Activated naive CD4-positive, alpha-beta T cell treated with anti-CD3 and anti-CD28 coated beads, Interleukin-2, amount 10 ng/mL, durations not matched to agents 7 days and 5 days (primary cell): ENCODE measurements around the gene VBP1.
"Not testable (repeated sequence)": the region's sequence is repeated elsewhere in the genome, so short reads cannot be mapped to it uniquely, and the experiment has no call there.

ENCODE experiments used
- CTCF ChIA-PET: fragments of 350-600 bp; sonication (Branson Sonifier 250); formaldehyde crosslinking; loops from one replicate; lab custom pipeline; 2021; ENCODE audit warnings: antibody characterized with exemption; lab: Charles Lee
- DNase-seq: peaks from one replicate; pipeline ENCODE4 v3.0.0-alpha.2; 2020
- H3K27ac Mint-ChIP-seq: one replicate; pipeline ENCODE4 v1.8.0; 2021; ENCODE audit warnings: mild to moderate bottlenecking, moderate library complexity, mixed read lengths
- H3K27me3 Mint-ChIP-seq: one replicate; pipeline ENCODE4 v1.8.0; 2021; ENCODE audit warnings: mild to moderate bottlenecking, mixed read lengths
- H3K36me3 Mint-ChIP-seq: one replicate; pipeline ENCODE4 v1.8.0; 2021; ENCODE audit warnings: mixed read lengths
- H3K4me1 Mint-ChIP-seq: one replicate; pipeline ENCODE4 v1.8.0; 2021; ENCODE audit warnings: mixed read lengths
- H3K4me3 Mint-ChIP-seq: one replicate; pipeline ENCODE4 v1.8.0; 2021; ENCODE audit warnings: mild to moderate bottlenecking, moderate library complexity, mixed read lengths
- H3K9me3 Mint-ChIP-seq: one replicate; pipeline ENCODE4 v1.8.0; 2021; ENCODE audit warnings: mixed read lengths

The VBP1 gene, protein sequence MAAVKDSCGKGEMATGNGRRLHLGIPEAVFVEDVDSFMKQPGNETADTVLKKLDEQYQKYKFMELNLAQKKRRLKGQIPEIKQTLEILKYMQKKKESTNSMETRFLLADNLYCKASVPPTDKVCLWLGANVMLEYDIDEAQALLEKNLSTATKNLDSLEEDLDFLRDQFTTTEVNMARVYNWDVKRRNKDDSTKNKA

DNA sequence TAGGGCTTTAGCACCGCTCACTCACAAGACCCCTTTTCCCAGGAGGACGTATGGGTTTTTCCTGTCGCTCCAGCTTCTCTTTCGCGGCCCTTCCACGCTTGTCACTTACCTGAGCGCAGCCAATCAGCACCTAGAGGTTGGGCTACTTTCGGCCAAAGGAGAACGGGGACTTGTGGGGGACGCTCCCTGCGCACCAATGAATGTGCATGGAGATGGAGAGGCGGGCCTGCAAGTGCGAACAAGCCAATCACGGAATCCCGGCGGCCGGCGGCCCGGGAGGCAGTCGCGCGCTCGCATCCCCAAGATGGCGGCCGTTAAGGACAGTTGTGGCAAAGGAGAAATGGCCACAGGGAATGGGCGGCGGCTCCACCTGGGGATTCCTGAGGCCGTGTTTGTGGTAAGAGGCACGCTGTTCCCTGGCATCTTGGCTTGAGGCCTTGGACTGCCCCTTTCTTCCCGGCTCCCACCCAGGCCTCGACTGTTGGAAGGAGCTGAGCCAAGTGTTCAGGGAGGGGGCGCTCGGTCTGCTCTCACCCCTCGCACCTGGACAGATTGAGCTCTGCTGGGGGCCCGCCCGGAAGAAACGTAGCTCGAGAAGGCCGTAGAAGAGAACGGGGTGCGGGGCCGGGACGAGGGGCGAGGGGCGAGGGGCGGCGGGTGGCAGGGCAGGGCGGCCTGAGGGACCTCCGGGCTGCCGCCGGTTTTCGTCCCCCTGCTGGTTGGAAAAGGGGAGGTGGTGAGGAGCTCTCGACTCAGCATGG, at the start of gene VBP1:
TSS of gene VBP1 (plus strand) at position 282 of the 761 bp plus-strand sequence. CDS start at position 305, 23 bp downstream.
- CTCF ChIA-PET = interaction anchor here (0.7 to 1.7 kb wide), 5 partner anchors 21 to 237 kb away, joined by 3 to 5 read pairs (median 3); partner anchors contain the start of gene RAB39B
- Mint-ChIP-seq H3K27me3 (no peaks in the 10 kb centered on the region), H3K4me3 (peak within 1 kb of the TSS; percentile 90), H3K36me3 (peaks cover 7% of the 10 kb centered on the region), H3K9me3 (no peaks in the 10 kb centered on the region), H3K4me1 (peaks cover 22% of the 10 kb centered on the region), H3K27ac (peak within 1 kb of the TSS; percentile 92)
- peak; percentile 92 for DNase-seq

DNA sequence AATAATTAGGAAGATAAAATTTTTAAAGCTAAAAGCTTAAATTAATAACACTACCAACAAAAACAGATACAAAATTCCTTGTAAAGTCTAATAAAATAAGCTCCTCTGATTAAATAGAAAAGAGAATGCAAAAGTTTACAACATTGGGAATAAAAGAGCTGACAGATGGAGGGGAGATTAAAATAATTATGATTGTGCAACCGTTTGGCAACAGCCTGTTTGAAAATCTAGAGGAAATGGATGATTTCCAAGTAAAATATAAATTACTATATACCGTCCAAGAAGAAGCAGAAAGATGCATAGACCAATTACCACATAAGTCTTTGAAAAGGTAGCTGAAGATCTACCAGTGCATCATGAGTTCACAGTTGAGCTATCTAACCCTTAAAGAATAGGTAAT, 46.4 kb upstream of the VBP1 start:
- no peaks in the 10 kb centered on the region for H3K4me1 Mint-ChIP-seq
- no peak overlapping the region for H3K4me3 Mint-ChIP-seq
- no peaks in the 10 kb centered on the region for H3K9me3 Mint-ChIP-seq
- no peak for DNase-seq
- no peak overlapping the region for H3K27ac Mint-ChIP-seq
- no peaks in the 10 kb centered on the region for H3K36me3 Mint-ChIP-seq
- no peaks in the 10 kb centered on the region for H3K27me3 Mint-ChIP-seq
- CTCF ChIA-PET = interaction anchor here (0.8 kb wide), 1 partner anchor 19 kb away, joined by 3 read pairs; no protein-coding TSS in a partner anchor

DNA sequence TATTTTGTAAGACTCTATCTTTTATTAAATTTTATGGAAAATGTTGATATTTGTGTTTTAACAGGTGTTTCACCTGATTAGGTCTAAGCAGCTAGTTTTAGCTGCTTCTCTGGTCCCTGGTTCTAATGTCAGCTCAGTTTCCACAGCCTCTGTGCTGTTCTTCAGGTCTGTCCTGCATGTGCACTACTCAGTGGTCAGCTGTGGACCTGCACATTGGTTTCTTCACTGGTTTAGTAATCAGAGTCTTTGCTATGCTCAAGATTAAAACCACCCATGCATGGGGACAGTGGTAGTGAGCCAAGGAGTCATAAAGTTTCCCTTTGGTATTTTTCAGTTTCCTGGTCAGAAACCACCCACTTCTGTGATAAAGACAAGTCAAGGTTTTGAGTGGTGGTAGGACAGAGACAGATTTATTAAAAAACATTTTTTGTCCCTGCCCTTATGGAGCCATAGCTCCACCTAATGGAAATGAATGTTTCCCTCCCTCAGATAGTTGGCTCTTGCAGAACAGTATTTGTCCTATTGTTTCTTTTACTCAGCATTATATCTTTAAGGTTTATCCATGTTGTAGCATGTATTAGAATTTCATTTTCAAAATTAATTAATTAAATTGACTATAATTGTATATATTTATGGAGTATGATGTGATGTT, 36.8 kb upstream of the VBP1 start:
- Mint-ChIP-seq H3K4me1 (no peaks in the 10 kb centered on the region), H3K27ac (no peak overlapping the region), H3K9me3 (peaks cover 3% of the 10 kb centered on the region), H3K36me3 (no peaks in the 10 kb centered on the region), H3K27me3 (no peaks in the 10 kb centered on the region), H3K4me3 (no peak overlapping the region)
- CTCF ChIA-PET = no interaction called here
- DNase-seq = no peak

DNA sequence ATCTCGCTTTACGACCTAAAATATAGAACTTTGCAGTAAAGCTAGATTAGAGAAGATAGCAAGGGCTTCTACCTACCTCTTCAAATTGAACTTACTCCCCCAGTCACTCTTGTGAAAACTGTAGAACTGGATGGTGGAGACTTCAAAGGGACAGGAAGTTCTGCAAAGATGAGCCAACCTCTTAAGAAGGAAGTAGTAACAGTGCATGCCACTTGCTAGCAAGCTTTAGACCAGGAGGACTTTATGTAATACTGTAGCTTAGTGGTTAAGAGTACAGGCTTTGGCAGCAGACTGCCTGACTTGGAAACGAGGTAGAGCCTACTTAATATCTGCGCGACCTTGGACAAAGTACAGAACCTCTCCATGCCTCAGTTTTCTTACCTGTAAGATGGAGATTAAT, 27.5 kb upstream of the VBP1 start:
- CTCF ChIA-PET = interaction anchor here (0.7 to 1.4 kb wide), 2 partner anchors 19 to 27 kb away, joined by 3 to 5 read pairs; partner anchors contain the start of gene VBP1
- H3K4me1 Mint-ChIP-seq = peaks cover 29% of the 10 kb centered on the region
- DNase-seq = peak; percentile 23
- H3K27me3 Mint-ChIP-seq = no peaks in the 10 kb centered on the region
- peak overlapping the region; percentile 49 for H3K4me3 Mint-ChIP-seq
- H3K36me3 Mint-ChIP-seq = peaks cover 21% of the 10 kb centered on the region
- H3K27ac Mint-ChIP-seq = peak overlapping the region; percentile 85
- peaks cover 21% of the 10 kb centered on the region for H3K9me3 Mint-ChIP-seq

DNA sequence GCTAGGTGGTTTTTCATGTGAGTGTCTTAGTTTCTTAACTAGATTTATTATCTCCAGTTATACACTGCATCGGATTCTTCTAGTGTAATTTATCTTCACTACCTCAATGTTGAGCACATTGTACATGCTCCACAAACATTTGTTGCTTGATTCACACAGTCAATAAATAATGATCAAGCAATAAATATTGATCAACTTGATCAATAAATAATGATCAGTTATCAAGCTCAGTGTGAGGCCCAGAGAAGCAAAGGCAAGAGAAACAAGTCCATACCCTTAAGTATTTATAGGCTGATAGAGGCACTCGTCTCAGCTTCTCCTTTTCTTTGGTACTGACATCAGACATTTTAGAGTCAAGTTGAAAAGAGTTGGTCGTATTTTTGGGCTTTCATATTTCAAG, 5.1 kb upstream of the VBP1 start:
- Mint-ChIP-seq H3K4me3 (no peak overlapping the region), H3K27ac (no peak overlapping the region), H3K27me3 (no peaks in the 10 kb centered on the region), H3K9me3 (no peaks in the 10 kb centered on the region), H3K4me1 (peaks cover 6% of the 10 kb centered on the region), H3K36me3 (no peaks in the 10 kb centered on the region)
- no peak for DNase-seq
- CTCF ChIA-PET = no interaction called here

DNA sequence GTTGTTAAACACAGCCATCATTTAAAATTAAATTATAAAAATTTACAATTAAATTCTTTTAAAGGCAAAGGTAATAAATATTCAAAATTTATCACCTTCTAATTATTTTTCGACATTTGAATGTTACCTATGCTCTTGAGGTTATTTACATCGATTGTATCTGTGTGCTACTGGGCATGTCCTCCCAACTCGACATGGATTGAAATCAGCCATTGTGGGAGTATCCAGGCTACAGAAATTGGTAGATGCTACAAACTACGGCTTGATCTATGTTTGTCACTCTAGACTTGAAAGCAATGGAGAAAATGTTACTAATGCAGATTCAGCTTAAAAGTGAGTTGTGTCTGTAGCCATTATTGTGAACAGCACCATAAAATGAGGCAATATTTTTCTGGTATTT, 2.5 kb upstream of the VBP1 start:
- Mint-ChIP-seq H3K27ac (no peak overlapping the region), H3K9me3 (no peaks in the 10 kb centered on the region)

DNA sequence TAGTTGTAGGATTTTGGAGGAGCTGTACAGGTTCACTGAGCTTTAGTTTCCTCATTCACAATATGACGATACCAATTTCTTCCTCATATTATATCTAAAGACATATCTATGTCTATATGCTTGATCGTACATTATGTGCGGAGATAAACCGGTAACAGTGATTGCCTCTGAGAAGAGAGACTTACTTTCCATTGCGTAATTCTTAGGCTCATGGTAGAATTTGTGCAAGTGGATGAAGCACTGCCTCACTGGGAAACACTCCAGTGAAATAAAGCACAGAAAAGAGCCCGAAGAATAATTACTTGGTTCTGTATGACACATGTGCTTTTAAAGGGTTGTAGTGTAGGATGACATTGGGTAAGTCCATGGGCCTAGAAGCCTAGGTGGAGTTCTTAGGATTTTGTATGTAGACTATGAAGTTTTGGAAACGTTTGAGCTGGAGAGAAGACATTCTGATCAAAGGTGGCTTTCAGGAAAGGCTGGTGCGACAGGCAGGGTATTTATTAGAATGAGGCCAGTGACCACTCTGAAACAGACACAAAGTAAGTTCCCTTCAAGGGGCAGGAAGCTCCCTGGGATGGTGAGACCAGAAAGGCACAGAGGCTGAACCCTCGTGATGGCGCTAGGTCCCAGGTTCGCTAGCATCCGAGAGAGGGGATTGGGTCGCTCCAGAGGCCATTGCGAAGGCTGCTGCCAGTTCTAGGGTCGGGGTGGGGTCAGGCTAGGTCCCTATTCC, 649 bp upstream of the VBP1 start:
- no peaks in the 10 kb centered on the region for H3K9me3 Mint-ChIP-seq
- no peaks in the 10 kb centered on the region for H3K27me3 Mint-ChIP-seq
- DNase-seq = no peak
- H3K4me1 Mint-ChIP-seq = peaks cover 22% of the 10 kb centered on the region
- H3K36me3 Mint-ChIP-seq = peaks cover 6% of the 10 kb centered on the region
- CTCF ChIA-PET = interaction anchor here (1.0 to 1.7 kb wide), 3 partner anchors 26 to 67 kb away, joined by 3 to 5 read pairs (median 4); partner anchors contain the start of gene RAB39B
- H3K27ac Mint-ChIP-seq = peak overlapping the region; percentile 92
- peak overlapping the region; percentile 90 for H3K4me3 Mint-ChIP-seq

More for the DNA sequence above, 2.5 kb upstream of the VBP1 start:
- H3K4me1 Mint-ChIP-seq = peaks cover 19% of the 10 kb centered on the region
- CTCF ChIA-PET = no interaction called here
- H3K4me3 Mint-ChIP-seq = no peak overlapping the region
- H3K36me3 Mint-ChIP-seq = peaks cover 6% of the 10 kb centered on the region
- no peak for DNase-seq
- no peaks in the 10 kb centered on the region for H3K27me3 Mint-ChIP-seq

DNA sequence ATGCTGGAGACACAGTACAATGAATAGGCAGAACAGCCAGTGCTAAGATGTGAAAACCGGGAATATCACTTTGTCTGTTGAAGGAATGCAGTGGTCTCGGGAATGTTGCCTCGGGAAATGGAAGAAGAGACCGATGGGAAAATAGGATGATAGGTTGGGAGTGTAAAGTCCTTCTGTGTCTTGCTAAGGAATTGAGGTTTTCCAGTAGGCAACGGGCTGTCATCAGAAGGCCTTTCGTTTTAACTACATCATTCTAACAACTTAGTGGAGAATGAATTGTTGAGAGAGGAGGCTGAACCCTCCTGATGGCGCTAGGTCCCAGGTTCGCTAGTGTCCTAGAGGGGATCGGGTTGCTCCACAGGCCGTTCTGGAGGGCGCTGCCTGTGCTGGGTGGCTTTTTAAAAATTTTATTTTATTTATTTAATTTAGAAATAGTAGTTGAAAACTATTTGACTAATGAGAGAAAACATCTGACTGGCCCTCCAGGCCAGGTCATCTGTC, 730 bp downstream of the VBP1 start:
- H3K9me3 Mint-ChIP-seq = no peaks in the 10 kb centered on the region
- peaks cover 22% of the 10 kb centered on the region for H3K4me1 Mint-ChIP-seq
- H3K36me3 Mint-ChIP-seq = peaks cover 13% of the 10 kb centered on the region
- peak; percentile 20 for DNase-seq
- H3K27ac Mint-ChIP-seq = peak overlapping the region; percentile 92
- CTCF ChIA-PET = interaction anchor here (0.7 to 1.7 kb wide), 3 partner anchors 21 to 237 kb away, joined by 3 to 4 read pairs (median 3); partner anchors contain the start of gene RAB39B
- H3K27me3 Mint-ChIP-seq = no peaks in the 10 kb centered on the region
- peak overlapping the region; percentile 90 for H3K4me3 Mint-ChIP-seq

DNA sequence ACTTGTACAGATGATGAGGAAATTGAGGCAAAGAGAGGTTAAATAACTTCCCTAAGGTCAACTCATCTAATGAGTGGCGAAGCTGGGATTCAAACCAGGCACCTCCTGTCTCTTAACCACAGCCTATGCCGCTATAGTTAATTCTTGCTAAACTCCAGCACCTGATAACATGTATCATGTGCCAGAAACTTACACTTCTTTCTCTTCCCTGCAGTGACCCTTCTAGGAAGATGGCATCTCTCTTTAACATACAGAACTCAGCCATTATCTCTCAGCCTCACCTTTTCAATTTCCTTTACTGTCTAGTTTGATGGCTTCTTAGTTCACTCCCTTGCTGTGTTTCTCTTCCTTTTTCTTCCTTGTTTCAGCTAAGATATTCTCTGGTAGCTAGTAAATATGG, 2.5 kb downstream of the VBP1 start:
- peaks cover 24% of the 10 kb centered on the region for H3K36me3 Mint-ChIP-seq
- H3K4me1 Mint-ChIP-seq = peaks cover 22% of the 10 kb centered on the region
- peak overlapping the region; percentile 60 for H3K4me3 Mint-ChIP-seq
- no peaks in the 10 kb centered on the region for H3K9me3 Mint-ChIP-seq
- CTCF ChIA-PET = no interaction called here
- H3K27ac Mint-ChIP-seq = no peak overlapping the region
- no peaks in the 10 kb centered on the region for H3K27me3 Mint-ChIP-seq
- DNase-seq = no peak

DNA sequence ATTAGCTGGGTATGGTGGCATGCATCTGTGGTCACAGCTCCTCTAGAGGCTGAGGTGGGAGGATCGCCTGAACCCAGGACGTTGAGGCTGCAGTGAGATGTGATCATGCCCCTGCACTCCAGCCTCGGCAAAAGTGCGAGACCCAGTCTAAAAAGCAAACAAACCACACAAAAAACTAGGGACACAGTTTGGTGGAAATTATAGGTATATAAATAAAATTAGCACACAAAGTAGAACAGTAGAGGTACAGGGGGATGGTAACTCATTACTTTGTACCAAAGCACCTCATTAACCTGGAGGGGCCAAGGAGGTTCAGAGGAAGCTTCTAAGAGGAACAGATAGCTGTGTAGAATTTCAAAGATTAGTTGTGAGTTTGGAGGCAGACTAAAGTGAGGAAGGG, 5.1 kb downstream of the VBP1 start:
- Mint-ChIP-seq H3K36me3 (peaks cover 40% of the 10 kb centered on the region), H3K27ac (no peak overlapping the region), H3K4me3 (no peak overlapping the region), H3K9me3 (no peaks in the 10 kb centered on the region), H3K27me3 (no peaks in the 10 kb centered on the region), H3K4me1 (peaks cover 16% of the 10 kb centered on the region)
- DNase-seq = no peak
- CTCF ChIA-PET = no interaction called here

DNA sequence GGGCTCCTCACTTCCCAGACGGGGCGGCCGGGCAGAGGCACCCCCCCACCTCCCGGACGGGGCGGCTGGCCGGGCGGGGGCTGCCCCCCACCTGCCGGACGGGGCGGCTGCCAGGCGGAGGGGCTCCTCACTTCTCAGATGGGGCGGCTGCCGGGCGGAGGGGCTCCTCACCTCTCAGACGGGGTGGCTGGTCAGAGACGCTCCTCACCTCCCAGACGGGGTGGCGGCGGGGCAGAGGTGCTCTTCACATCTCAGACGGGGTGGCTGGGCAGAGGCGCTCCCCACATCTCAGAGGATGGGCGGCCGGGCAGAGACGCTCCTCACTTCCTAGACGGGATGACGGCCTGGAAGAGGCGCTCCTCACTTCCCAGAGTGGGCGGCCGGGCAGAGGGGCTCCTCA, 7.5 kb downstream of the VBP1 start:
- H3K27me3 Mint-ChIP-seq, H3K4me3 Mint-ChIP-seq, H3K4me1 Mint-ChIP-seq, DNase-seq, CTCF ChIA-PET, H3K27ac Mint-ChIP-seq, H3K9me3 Mint-ChIP-seq: not testable (repeated sequence)
- peaks cover 47% of the 10 kb centered on the region for H3K36me3 Mint-ChIP-seq

DNA sequence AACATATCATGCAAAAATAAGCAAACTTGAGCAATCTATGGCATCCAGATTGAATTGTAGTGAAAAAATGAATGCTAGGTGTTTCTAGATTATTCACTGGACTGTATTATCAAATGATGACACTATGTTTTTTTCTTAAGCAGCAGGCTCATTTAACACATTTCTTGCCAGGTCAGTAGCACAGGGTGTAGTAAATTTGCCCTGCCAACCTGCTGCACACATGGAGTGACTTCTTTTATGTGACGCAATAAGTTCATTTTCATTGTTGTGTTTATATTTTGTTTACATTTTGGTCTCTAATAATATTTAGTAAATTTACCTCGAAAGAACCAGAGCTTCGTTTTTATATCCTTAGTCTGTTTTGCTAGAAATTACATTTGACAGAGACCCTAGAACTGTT, 9.5 kb downstream of the VBP1 start:
- CTCF ChIA-PET = no interaction called here
- H3K36me3 Mint-ChIP-seq = peaks cover 57% of the 10 kb centered on the region
- no peak overlapping the region for H3K27ac Mint-ChIP-seq
- H3K9me3 Mint-ChIP-seq = no peaks in the 10 kb centered on the region
- H3K27me3 Mint-ChIP-seq = no peaks in the 10 kb centered on the region
- DNase-seq = no peak
- H3K4me1 Mint-ChIP-seq = peaks cover 3% of the 10 kb centered on the region
- no peak overlapping the region for H3K4me3 Mint-ChIP-seq

DNA sequence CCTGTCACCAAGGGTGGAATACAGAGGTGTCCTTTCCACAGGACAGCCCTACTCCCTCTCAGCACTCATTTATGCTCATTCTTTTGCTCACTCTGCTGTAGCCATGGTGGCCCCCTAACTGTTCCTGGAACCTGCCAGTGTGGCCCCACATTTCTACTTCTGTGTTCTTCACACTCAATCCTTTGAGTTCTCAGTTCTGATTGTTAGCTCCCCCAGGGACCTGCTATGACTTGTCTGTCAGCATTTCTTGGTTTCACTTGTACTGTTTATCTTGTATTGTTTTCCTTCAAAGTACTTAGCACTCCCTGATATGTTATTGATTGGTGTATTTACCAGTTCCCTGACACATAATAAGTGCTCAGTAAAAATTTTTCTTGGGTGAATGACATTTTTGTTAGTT, 14.9 kb downstream of the VBP1 start:
- Mint-ChIP-seq H3K27me3 (no peaks in the 10 kb centered on the region), H3K9me3 (no peaks in the 10 kb centered on the region), H3K4me1 (peaks cover 8% of the 10 kb centered on the region), H3K4me3 (no peak overlapping the region), H3K27ac (no peak overlapping the region), H3K36me3 (peaks cover 51% of the 10 kb centered on the region)
- no peak for DNase-seq
- CTCF ChIA-PET = no interaction called here

DNA sequence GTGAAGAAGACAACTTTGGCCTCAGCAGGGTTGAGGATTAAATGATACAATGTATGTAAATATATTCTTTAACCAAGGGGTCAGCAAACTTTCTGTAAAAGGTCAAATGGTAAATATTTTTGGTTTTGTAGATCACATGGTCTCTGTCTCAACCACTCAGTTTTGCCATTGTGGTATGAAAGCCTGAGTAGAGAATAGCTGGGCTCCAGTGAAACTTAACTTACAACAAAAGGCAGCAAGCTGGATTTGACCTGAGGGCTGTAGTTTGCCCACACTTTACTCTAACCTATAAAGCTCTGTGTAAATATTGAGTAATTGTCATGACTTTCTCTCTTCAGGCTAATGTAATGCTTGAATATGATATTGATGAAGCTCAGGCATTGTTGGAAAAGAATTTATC, 19.6 kb downstream of the VBP1 start:
- CTCF ChIA-PET = no interaction called here
- peaks cover 48% of the 10 kb centered on the region for H3K36me3 Mint-ChIP-seq

More for the DNA sequence above, 19.6 kb downstream of the VBP1 start:
- Mint-ChIP-seq H3K27me3 (no peaks in the 10 kb centered on the region), H3K4me1 (peaks cover 4% of the 10 kb centered on the region), H3K27ac (no peak overlapping the region), H3K9me3 (no peaks in the 10 kb centered on the region), H3K4me3 (no peak overlapping the region)
- no peak for DNase-seq
